ENCODE results near the gene CTNNA2.
"Not testable (repeated sequence)": the region's sequence is repeated elsewhere in the genome, so short reads cannot be mapped to it uniquely, and the experiment has no call there.

The CTNNA2 gene

GRCh38 chr2:79993144-79993543, 480.3 kb downstream of the CTNNA2 start:
- no peak for FAIRE-seq

- no peak for FAIRE-seq
These were observed 481.3 kb downstream of the CTNNA2 start for GRCh38 chr2:79994161-79994560.

GRCh38 chr2:79994965-79995364, 482.1 kb downstream of the CTNNA2 start:
- no peak for FAIRE-seq

- no peak for FAIRE-seq
These were observed 483.9 kb downstream of the CTNNA2 start for GRCh38 chr2:79996709-79997108.

- no peak for FAIRE-seq
These were observed 488.9 kb downstream of the CTNNA2 start for GRCh38 chr2:80001701-80002101.

- no peak for FAIRE-seq
These were observed 489.3 kb downstream of the CTNNA2 start for GRCh38 chr2:80002112-80002511.

- no peak for FAIRE-seq
These were observed 489.8 kb downstream of the CTNNA2 start for GRCh38 chr2:80002568-80003157.

- FAIRE-seq: no peak
These were observed 495.1 kb downstream of the CTNNA2 start for GRCh38 chr2:80007777-80008503.

GRCh38 chr2:80008596-80008995, 495.7 kb downstream of the CTNNA2 start:
- FAIRE-seq: no peak

GRCh38 chr2:80009211-80009610, 496.4 kb downstream of the CTNNA2 start:
- no peak for FAIRE-seq

GRCh38 chr2:80012061-80012460, 499.2 kb downstream of the CTNNA2 start:
- no peak for FAIRE-seq

- FAIRE-seq: no peak
These were observed 501.8 kb downstream of the CTNNA2 start for GRCh38 chr2:80014637-80015036.

GRCh38 chr2:80016171-80016570, 503.3 kb downstream of the CTNNA2 start:
- no peak for FAIRE-seq

GRCh38 chr2:80019571-80020460, 507.0 kb downstream of the CTNNA2 start:
- no peak for FAIRE-seq

GRCh38 chr2:80022018-80022417, 509.2 kb downstream of the CTNNA2 start:
- no peak for FAIRE-seq

GRCh38 chr2:80026040-80026729, 513.3 kb downstream of the CTNNA2 start:
- peak; percentile 21 for FAIRE-seq

GRCh38 chr2:80028051-80028450, 515.2 kb downstream of the CTNNA2 start:
- FAIRE-seq: no peak

GRCh38 chr2:80028584-80028983, 515.7 kb downstream of the CTNNA2 start:
- no peak for FAIRE-seq

- FAIRE-seq: no peak
These were observed 517.3 kb downstream of the CTNNA2 start for GRCh38 chr2:80030135-80030534.

- FAIRE-seq: not testable (repeated sequence)
These were observed 519.8 kb downstream of the CTNNA2 start for GRCh38 chr2:80032684-80033083.

- no peak for FAIRE-seq
These were observed 523.0 kb downstream of the CTNNA2 start for GRCh38 chr2:80035749-80036285.

GRCh38 chr2:80037310-80037709, 524.5 kb downstream of the CTNNA2 start:
- FAIRE-seq: no peak

GRCh38 chr2:80040226-80040625, 527.4 kb downstream of the CTNNA2 start:
- FAIRE-seq: no peak
